Measurements from ENCODE around the gene CCDC141.

Gene CCDC141

DNA sequence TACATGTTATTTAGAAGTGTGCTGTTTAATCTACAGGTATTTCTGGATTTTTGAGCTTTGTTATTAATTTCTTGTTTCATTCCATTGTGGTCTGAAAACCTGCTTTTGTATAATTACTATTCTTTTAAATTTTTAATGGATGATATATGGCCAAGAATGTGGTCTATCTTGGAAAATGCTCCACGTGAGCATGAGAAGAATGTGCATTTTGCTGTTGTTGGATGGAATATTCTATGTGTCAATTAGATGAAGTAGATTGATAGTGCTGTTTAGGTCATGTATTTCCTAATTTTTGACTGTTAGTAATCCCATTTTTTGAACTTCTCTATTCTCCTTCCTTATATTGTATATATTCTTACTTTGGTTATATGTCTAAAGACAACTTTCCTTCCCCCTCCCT lies 222.8 kb downstream of the CCDC141 start:
- no peak for DNase-seq

DNA sequence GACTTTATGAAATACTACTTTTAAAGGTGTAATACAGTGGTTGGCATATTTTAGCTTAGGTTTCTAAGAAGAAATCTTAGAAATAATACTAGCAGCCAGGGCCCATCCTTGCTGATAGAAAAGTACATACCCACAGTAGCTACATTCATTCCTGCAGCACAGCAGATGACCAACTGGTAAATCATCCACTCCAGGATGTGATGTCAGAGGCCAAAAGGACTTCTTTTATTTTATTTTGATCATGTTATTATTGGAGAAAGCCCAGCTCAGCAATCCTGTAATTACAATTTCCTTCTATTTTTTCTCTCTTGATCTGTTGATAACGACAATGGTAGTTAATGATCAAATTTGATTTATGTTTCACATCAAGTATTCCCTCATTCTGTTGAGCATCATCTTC lies 224.8 kb downstream of the CCDC141 start:
- no peak for DNase-seq

DNA sequence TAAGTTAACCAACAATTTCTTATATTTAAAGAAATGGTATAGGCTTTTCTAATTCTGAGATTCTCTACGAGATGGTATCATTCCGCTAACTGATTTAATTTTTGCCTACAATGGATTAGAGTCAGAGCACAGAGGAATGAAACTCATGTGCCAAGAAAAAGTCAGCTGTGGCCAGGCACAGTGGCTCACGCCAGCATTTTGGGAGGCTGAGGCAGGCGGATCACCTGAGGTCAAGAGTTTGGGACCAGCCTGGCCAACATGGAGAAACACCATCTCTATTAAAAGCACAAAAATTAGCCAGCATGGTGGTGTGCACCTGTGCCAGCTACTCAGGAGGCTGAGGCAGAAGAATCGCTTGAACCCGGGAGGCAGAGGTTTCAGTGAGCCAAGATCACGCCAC lies 225.8 kb downstream of the CCDC141 start:
- no peak for DNase-seq

DNA sequence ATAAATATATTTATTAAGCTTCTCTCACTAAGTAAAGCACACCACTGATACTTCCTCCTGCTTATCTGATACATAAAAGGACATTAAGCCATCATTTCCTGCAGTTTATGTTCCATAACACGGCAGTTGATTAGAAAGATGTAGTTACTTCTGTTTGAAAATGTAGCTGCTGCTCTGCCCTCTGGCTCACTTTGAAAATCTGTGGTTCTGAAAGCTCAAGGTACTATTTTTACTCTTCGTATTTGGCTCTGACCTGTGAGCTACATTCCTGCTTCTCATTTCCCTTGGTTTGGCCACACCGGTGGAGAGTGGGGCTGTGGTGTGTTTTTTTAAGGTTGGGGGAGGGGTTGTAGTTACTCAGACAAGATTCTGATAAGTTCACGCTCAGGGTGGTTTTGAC lies 229.9 kb downstream of the CCDC141 start:
- no peak for DNase-seq

DNA sequence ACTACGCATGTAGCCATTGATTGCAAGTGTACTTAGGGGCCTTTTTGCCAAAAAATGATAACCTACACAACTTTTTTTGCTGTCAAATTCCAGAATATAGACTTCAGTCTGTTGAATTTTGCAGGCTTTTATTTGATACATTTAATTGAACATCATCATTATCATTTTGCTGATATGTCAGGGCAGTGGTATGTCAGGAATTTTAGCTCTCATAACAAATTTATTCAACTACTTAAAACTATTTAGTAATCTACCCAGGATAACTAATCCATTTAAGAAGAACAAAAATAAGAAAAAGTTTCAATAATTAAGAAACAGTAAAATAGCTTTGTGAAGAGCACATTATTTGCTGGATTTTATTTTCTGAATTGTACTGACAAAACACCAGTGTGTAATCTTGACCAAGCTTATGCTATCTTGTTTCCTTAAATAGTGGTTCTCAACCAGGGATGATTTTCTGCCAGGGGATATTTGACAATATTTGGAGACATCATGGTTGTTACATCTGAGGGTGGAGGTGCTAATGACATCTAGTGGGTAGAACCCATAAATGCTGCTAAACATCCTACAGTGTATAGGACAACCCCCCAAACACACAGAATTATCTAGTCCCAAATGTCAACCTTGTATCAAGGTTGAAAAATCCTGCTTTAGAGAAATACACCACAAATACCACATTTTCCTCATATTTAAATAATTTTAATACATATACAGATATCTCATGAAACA lies 230.6 kb downstream of the CCDC141 start:
- DNase-seq, result no peak

DNA sequence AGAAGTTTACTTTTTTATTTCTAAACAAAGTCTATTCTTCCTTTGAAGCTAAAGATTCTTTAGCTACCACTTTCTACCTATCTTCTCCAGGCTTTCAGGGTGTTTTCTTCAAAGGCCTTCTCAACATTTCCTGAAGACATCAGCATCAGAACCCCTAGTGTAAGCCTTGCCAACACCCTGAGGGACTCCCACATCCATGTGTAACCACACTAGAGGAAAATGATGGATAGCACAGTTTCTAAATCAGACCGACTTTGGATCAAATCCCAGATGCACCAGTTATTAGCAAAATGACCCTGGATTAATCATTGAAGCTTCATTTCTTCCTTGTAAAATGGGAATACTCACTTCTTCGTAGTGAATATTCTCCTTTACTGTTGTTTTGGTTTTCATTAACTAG lies 238.0 kb downstream of the CCDC141 start:
- DNase-seq, result no peak

DNA sequence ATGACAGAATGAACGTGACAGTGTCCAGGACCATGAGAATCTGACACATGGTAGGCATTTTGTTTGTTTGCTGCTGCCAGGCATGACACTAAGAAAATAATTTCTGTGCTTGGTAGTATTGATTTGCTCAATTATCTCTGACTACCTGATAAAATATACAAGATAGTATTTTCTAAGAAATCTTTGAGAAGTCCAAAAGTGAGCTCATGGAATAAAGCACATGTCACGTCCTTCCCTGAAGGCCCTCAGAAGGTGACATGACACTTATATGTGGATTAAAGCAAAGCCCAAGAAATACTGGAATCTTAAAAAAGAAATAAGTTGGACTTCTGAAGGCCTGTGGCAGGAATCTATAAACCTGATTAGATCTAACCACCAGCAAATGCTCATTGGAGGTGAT lies 238.9 kb downstream of the CCDC141 start:
- DNase-seq, result no peak

DNA sequence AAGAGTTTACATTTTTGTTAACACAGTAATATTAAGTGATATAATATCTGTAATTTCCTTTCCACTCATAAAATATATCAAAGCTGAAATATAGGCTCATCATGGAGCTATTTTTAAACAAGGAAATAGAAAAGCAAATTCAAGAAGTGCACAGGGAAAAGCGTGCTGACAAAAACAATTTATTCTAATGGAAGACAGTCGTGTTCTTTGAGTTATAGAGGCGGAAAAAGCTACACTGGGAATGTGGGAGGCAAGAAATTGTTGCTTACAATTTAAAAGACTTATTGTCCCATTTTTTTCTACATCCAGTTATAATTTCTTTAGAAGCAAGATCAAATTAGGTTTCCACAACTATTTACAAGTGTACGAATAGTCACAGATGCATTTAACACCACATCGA lies 239.5 kb downstream of the CCDC141 start:
- no peak for DNase-seq

DNA sequence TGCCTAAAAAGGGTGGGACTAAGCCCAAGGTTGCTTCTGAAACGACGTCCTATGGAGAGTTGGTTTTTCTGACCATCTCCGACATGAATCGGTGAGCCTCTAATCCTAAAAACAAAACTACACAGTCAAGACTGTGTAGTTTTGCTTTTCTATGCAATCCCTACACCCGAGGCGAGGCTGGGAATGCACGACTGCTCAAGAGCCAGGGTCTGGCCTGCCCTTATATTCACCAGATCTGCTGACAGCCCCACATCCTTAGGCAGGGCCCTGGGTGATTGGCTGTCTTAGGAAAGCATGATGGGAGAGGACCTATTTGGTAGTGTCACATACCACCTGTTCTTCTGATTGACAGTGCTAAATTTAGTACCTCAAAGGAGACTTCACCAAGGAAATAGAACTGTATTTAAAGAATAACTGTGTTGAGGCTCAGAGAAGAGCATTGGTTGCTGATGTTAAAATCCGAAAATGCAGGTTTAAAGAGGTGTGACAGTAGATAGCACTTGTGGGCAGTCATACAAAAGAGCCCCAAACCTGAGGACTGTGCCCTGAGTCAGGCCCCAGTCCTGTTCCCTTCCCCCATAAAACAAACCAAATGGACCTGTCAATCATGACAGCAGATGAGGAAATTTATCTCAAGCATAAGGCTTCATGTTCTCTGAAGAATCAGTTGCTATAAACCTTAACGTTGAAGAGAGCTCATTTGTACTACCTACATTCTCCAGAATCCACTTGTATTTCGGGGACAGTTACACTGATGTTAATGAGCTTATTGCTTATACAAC lies 242.5 kb downstream of the CCDC141 start, which contains the start of gene TTN:
TTN (minus strand) TSS at position 197 of the 782 bp plus-strand sequence. CDS start 2,781 bp downstream, outside the sequence.
- no peak for DNase-seq

DNA sequence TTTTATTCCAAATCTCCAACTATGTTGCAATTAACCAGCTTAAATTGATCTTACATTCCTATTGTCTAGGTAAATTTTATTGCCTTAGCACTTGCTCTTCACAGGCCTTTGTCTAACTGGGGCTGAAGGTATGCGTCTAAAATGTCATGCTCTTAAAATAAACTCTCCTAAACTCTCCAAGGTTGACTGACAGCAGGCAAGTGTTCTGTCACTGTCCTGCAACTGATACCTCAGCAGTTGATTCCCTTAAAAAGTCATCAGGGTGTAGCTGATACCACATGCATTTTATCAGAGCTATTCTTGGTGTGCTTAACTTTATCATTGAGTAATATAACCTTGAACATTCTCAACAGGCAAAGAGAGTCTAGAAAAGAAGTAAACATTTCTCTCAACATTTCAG lies 243.4 kb downstream of the CCDC141 start:
- no peak for DNase-seq

DNA sequence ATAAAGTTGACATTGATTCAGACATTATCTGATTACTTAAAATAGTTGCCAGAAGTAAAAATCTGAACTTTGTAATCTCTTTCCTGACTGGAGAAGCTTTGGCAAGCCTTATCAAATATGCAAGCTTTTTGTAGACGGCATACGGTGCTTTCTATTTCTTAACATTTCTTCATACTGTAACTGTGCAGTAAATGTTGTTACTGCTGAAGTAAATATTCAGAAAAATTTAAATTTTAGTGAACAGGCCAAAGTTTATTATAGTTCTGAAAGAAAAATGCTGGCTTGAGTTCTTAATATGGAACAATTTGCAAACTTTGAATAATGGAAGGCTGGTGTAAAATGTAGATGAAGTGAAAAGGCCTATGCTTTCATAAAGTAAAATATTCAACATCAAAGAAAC lies 244.5 kb downstream of the CCDC141 start:
- DNase-seq, result no peak

DNA sequence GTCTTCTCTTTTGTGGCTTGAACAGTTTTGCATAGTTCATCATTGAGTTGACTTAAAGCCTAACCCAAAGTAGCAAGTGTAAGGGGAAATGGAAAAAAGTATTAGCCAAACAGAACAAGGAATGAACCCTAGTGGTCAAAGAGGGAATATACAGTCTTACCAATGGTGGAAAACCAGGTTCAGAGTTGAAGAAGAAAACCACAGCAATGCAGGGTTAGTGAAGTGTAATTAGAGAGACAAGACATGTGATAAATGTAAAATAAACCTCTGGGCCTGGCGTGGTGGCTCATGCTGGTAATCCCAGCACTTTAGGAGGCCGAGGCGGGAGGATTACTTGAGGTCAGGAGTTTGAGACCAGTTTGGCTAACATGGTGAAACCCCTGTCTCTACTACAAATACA lies 245.1 kb downstream of the CCDC141 start:
- DNase-seq, result no peak

DNA sequence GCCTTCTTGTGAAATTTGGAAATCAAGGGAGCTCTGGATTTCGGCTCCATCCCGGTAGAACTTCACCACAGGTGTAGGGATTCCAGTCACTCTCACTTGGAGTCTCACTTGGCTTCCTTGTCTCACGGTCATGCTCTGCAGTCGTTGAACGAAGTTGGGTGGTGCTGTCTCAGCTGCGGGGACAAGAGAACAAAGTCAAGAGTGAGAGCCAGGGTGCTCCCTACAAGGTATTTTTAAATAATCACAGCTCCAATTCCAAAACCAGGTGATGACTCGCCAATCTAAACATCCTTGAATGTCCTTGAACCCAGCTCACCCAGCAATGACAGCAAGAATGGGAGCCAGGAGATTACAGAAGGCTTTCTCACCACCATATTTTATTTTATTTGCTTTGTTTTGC lies 249.4 kb downstream of the CCDC141 start:
- no peak for DNase-seq

DNA sequence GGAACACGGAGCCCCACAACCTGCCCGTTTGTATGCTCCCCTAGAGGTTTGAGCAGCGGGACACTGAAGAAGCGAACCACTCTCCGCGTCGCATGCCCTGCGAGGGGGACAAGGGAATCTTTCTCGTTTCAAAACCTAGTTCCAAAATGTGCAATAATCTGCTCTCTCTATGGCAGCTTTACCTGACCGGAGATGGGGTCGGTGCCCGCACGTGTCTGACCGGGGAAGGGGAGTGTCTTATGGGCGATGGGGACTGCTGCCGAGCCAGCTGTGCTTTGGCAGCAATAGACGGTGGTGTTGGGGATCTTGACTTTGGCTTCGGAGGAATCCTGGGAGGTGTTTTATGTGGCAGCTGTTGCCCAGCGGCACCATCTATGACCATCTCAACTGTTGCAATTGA lies 250.6 kb downstream of the CCDC141 start:
- DNase-seq, result no peak

DNA sequence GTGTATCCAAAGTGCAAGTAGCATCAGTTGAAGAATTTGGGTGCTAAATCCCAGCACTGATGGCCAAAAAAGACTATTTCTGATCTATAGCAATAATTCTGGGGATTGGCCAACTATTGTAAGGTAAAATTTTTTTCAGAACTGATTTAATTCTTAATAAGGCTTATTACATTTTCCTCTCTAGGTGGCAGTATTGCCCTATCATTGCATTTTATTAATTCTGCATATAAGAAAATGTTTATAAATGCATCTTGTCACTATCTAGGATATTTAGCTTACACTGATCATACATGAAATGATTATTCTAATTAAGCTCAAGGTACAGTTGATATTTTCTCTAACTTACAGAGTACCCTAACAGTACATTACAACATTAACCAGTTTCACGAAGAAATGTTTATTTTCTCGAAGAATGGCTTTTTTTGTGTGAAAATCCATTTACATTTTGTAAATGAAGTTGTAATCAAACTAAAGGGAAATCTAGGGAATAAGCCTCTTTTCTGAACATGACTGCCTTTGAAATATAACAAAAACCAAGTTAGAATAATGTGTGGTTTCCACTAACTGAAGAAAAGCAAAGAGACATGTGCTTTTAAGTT lies 253.8 kb downstream of the CCDC141 start:
- no peak for DNase-seq

DNA sequence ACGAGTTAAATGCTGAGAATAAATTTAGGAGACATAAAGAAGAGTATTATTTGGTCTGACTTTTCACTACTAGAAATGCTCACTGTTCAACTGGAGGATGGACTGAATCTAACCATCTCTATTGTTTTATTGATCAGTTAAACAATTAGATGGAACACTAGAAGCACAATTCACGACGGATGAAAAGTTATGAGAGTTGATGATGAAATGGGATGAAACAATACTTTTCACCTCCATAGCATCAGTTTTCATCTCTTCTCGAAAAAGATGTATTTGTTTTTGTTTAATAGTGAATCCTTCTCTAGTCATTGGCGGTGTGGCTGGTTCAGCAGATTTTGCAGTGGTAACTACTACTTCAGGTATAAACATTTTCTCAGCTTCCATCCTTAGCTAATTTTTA lies 262.0 kb downstream of the CCDC141 start:
- DNase-seq, result no peak

DNA sequence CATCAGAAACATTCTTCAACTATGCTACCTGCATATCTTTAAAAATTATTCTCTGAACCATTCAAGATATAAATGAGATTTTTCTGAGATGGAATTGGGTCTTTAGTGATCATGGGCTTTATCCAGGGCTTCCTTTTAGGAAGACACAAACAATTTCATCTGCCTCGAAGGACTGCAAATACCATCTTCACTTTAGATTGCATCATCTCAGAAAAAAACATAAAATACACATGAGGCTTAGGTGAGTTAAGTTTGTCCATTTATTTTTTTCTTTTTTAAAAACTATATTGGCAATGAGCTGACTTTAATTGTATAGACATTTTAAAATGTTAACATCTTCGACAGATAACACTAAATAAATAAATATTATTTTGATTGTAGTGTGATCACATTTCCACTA lies 262.8 kb downstream of the CCDC141 start:
- no peak for DNase-seq

DNA sequence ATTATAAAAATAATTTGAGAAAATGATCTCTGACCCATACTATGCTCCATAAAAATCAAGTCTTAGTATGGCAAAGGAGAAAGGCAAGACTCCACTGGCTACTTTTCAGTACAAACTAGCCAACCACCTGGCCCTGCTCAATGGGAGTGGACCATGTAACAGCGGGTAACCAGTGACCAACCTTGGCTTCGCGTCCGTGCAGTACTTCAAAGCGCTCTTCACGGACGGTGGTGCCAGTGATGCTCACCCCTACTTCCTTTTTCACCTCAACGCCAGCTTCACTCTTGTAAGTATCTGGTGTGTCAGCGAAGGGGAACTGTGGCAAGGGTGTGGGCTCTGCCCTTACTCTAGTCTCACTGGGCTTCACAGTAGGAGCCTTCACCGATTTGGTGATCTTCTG lies 266.0 kb downstream of the CCDC141 start:
- DNase-seq, result no peak

DNA sequence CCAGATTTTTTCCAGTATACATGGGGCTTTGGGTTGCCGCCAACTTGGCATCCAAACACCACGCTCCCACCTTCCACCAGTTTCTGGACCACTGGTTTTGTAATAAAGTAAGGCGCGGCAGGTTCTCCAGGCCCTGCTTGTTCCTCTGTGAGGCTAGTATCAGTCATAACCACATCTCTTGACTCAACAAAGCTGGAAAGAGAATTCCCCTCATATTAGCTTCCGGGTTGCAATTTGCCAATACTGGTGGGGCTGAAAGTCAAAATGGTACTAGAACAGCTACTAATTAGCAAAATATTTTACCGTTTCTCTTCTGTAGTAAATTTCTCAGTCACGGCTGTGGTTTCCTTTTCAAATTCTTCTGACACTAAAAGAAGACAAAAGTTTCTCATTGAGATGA lies 267.7 kb downstream of the CCDC141 start:
- no peak for DNase-seq

Data from activated gamma-delta T cell (primary cell).